ENCODE data around the gene ZBED4. TPM values are rescaled to one million over a fixed set of nuclear protein-coding genes. Genes with fewer than 3 reads are reported as not detected.
A peak's percentile ranks its signal among the peaks of the same experiment; 100 is the strongest.

The ZBED4 gene
- total RNA-seq, 4 donors from 2014 or later, result 11.9 to 19.4 (median 18.2) TPM

DNA sequence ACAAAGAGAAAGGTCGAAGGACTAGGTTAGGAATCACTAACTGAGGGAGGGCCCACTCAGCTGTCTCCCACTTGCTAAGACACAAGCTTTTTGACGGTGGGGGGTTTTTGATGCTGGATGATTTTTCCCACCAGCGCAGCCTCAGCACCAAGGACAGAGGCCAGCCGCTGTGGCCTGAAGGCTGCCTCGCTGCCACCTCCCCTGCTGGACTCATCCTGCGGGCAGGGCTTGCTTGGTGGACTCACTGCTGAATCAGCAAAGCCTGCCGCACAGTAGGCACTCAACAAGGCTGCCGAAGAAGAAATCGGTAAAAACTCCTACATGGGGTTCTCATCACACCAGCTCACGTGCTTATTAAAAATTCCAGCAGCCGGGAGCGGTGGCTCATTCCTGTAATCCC is 62.0 kb downstream of the ZBED4 start:
- TF ChIP-seq EP300 (IDR thresholded peaks at IDR 0.05), result no peak
- TF ChIP-seq POLR2AphosphoS5 (IDR thresholded peaks at IDR 0.05), result no peak
- TF ChIP-seq POLR2A (IDR thresholded peaks at IDR 0.05), result no peak
- TF ChIP-seq, protein P1, sequence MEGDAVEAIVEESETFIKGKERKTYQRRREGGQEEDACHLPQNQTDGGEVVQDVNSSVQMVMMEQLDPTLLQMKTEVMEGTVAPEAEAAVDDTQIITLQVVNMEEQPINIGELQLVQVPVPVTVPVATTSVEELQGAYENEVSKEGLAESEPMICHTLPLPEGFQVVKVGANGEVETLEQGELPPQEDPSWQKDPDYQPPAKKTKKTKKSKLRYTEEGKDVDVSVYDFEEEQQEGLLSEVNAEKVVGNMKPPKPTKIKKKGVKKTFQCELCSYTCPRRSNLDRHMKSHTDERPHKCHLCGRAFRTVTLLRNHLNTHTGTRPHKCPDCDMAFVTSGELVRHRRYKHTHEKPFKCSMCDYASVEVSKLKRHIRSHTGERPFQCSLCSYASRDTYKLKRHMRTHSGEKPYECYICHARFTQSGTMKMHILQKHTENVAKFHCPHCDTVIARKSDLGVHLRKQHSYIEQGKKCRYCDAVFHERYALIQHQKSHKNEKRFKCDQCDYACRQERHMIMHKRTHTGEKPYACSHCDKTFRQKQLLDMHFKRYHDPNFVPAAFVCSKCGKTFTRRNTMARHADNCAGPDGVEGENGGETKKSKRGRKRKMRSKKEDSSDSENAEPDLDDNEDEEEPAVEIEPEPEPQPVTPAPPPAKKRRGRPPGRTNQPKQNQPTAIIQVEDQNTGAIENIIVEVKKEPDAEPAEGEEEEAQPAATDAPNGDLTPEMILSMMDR (IDR thresholded peaks at IDR 0.05), result no peak
- DNase-seq (ENCODE audit: low spot score in 2 of 2), result no peak
- WGBS, result 87% methylated on average over 12 of the region's 12 CpGs
- peaks cover 24% of the 10 kb centered on the region for H3K4me1 ChIP-seq
- H3K9me3 ChIP-seq, result no peaks in the 10 kb centered on the region
- H3K27me3 ChIP-seq, result no peaks in the 10 kb centered on the region
- peaks cover 26% of the 10 kb centered on the region for H3K36me3 ChIP-seq
- H3K4me3 ChIP-seq, result no peak overlapping the region
- no peak overlapping the region for H3K27ac ChIP-seq

DNA sequence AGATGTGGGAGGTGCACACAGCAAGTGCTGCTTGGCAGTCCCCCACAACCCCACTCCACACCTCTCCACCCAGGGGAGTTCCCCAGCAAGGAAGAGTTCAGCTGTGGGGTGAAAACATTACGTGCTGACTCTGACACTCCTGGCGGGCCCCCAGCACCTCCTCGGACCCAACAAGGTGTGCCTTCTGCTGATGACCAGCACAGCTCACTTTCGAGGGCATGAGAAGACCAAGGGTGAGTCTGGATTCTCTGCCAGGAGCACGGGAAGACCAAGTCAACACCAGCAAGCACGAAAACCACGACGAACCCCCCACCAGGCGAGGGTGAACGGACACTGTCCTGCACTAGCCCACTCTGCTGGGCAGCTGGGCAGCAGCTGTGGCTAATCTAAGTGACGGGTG is 63.2 kb downstream of the ZBED4 start:
- Histone ChIP-seq H3K4me3 (no peak overlapping the region), H3K9me3 (no peaks in the 10 kb centered on the region), H3K27me3 (no peaks in the 10 kb centered on the region), H3K27ac (no peak overlapping the region), H3K36me3 (peaks cover 24% of the 10 kb centered on the region), H3K4me1 (peaks cover 24% of the 10 kb centered on the region)
- 89% methylated on average over 11 of the region's 11 CpGs for WGBS
- no peak for DNase-seq (ENCODE audit: low spot score in 2 of 2)
- TF ChIP-seq EP300 (IDR thresholded peaks at IDR 0.05) (no peak), POLR2A (IDR thresholded peaks at IDR 0.05) (no peak), POLR2AphosphoS5 (IDR thresholded peaks at IDR 0.05) (no peak)
- TF ChIP-seq, protein P1 (IDR thresholded peaks at IDR 0.05), result no peak

DNA sequence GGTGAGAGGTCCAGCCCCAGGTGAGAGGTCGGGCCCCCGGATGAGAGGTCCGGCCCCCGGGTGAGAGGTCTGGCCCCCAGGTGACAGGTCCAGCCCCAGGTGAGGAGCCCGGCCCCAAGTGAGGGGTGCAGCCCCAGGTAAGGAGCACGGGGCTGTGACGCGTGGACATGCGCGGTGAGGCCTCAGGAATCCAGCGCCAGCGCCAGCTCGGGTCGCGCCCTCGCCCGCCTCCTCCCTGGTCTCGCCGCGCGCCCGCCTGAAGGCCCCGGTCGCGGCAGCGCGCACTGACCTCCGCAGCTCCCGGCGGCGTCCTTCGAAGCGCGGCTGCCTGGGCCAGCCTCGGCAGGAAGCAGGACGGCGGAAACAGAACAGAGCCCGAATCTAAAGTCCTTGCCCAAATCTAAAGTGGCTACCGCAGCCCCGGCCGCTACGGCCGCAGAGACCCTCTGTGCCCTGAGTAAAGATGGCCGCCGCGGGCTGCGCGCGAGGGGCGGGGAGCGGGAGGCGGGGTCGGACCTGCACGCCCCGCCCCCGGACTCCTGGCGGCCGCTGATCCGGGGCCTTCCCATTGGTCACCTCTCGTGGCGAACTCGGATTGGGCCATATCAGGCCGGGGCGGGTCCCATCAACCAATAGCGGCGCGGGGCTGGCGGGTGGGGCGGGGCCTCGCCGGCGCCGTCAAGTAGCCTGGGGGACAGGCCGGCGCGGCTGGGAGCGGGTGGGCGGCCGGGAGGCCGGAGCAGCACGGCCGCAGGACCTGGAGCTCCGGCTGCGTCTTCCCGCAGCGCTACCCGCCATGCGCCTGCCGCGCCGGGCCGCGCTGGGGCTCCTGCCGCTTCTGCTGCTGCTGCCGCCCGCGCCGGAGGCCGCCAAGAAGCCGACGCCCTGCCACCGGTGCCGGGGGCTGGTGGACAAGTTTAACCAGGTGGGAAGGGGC is 64.6 kb downstream of the ZBED4 start, which contains the start of the genes ALG12 and CRELD2:
ALG12 (minus strand) TSS at position 465 of the 937 bp plus-strand sequence. CDS start 4,673 bp downstream, outside the sequence.
CRELD2 (plus strand) TSS at position 661 of the 937 bp plus-strand sequence; CDS start at position 797, 136 bp downstream.
- Histone ChIP-seq H3K36me3 (peaks cover 18% of the 10 kb centered on the region), H3K27ac (peak within 1 kb of the TSS; percentile 91), H3K9me3 (no peaks in the 10 kb centered on the region), H3K4me1 (peaks cover 24% of the 10 kb centered on the region), H3K4me3 (peak within 1 kb of the TSS; percentile 85), H3K27me3 (no peaks in the 10 kb centered on the region)
- TF ChIP-seq EP300 (IDR thresholded peaks at IDR 0.05) (no peak), POLR2AphosphoS5 (IDR thresholded peaks at IDR 0.05) (peak in 1 of 3 donors; percentile 50), POLR2A (IDR thresholded peaks at IDR 0.05) (peak in 1 of 2 donors; percentile 47)
- TF ChIP-seq, protein P1 (IDR thresholded peaks at IDR 0.05), result no peak
- WGBS, result under 1% methylated on average over 48 of the region's 103 CpGs
- peak; percentile 99 for DNase-seq (ENCODE audit: low spot score in 2 of 2)

DNA sequence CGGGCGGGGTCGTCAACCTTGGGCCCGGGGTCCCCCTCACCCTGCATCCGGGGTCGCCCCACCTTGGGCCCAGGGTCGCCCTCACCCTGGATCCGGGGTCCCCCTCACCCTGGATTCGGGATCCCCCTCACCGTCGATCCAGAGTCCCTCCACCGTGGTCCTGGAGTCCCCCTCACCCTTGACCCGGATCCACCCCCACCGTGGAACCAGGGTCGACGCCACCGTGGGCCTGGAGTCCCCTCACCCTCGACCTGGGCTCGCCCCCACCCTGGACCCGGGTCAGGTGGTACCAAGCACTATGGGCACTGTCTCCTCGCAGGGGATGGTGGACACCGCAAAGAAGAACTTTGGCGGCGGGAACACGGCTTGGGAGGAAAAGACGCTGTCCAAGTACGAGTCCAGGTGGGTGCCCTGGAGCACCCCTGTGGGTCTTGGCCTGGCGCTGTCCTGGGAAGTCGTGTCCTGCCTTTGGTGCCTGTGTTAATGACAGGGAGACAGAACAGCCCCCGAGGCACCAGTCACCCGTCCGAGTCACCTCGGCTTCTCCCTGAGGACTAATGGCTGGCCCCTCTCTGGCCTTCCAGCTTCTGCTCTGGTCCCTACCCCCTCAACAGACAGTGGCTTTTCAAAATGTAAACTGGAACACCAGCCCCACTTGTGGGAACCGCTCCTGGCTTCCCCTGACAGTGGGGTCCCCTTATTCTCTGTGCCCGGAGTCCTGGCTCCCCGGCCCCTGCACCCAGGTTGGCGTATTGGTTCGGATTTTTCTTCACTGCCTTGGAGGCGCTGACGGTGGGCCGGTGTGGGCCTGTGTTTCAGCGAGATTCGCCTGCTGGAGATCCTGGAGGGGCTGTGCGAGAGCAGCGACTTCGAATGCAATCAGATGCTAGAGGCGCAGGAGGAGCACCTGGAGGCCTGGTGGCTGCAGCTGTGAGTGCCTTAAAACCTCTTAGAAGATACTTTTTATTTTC is 65.6 kb downstream of the ZBED4 start:
- DNase-seq (ENCODE audit: low spot score in 2 of 2), result no peak
- no peaks in the 10 kb centered on the region for H3K27me3 ChIP-seq
- WGBS, result 57% methylated on average over 24 of the region's 47 CpGs
- peak overlapping the region; percentile 85 for H3K4me3 ChIP-seq
- H3K4me1 ChIP-seq, result peaks cover 24% of the 10 kb centered on the region
- H3K9me3 ChIP-seq, result no peaks in the 10 kb centered on the region
- TF ChIP-seq POLR2A (IDR thresholded peaks at IDR 0.05) (no peak), EP300 (IDR thresholded peaks at IDR 0.05) (no peak)
- TF ChIP-seq, protein P1 (IDR thresholded peaks at IDR 0.05), result no peak
- H3K36me3 ChIP-seq, result peaks cover 17% of the 10 kb centered on the region
- H3K27ac ChIP-seq, result peak overlapping the region; percentile 91
